ENCODE data around the gene GNAT1. TPM values are rescaled to one million over a fixed set of nuclear protein-coding genes. Genes with fewer than 3 reads are reported as not detected.
A peak's percentile ranks its signal among the peaks of the same experiment; 100 is the strongest.
"Not testable (repeated sequence)": the region's sequence is repeated elsewhere in the genome, so short reads cannot be mapped to it uniquely, and the experiment has no call there.

GNAT1 gene
- total RNA-seq, 1 donor from 2014 or later = not detected

DNA sequence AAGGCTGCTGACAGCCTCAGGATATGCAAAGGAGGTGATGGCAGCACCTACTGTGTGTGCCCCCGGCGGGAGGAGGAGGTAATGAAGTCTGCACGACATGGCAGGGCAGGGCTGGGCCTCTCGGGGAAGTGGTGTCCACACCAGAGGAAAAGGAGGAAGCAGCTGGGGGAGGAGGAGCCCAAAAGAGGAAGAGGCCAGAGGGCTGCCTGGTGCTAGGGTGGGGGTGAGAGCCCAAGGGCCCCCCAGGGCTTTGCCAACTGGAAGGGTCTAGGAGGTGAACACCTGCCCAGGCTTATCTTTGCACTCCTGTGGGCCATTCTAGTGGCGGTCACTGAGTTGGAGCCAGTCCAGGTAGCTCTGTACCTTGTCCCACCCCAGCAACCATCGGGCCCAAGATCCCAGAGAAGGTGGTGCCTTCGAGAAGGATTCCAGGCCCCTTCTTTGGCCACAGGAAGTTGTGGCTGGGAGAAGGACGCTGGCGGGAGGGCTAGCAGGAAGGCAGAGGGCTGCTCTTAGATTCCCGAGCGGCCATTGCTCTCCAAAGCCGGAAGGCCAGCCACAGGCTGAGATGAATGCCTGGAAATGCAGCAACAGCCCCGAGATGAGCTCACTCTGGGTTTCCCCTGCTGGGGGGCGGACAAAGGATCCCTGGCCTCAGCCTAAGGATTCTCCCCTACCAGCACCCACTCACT, 51.6 kb downstream of the GNAT1 start:
- peak; percentile 96 for DNase-seq

DNA sequence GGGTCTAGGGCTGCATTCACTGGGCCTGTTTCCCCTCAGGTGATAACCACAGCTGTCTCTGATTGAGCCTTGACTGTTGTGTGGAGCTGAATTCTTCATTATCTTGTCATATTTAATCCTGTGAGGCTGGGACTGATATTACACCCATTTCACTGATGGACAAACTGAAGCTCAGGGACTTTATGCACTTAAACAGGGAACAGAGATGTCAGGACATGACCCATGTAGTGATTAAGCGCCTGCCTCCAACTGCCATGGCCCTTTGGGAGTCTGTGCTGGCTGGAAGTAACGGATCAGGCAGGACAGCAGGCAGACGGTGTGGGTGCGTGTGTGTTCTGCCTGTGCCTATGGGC, 52.1 kb downstream of the GNAT1 start:
- DNase-seq = peak; percentile 41

DNA sequence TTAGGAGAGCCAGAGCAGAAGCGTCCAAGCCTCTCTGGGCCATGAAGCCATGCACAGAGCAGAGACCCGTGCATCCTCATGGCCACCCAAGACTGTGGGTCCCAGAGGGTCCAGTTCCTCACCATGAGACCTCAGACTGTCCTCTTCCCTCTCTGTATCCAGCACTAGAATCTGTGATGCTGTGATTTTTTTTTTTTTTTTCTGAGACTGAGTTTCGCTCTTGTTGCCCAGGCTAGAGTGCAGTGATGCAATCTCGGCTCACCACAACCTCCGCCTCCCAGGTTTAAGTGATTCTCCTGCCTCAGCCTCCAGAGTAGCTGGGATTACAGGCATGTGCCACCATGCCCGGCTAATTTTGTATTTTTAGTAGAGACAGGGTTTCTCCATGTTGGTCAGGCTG, 53.4 kb downstream of the GNAT1 start:
- DNase-seq = not testable (repeated sequence)

DNA sequence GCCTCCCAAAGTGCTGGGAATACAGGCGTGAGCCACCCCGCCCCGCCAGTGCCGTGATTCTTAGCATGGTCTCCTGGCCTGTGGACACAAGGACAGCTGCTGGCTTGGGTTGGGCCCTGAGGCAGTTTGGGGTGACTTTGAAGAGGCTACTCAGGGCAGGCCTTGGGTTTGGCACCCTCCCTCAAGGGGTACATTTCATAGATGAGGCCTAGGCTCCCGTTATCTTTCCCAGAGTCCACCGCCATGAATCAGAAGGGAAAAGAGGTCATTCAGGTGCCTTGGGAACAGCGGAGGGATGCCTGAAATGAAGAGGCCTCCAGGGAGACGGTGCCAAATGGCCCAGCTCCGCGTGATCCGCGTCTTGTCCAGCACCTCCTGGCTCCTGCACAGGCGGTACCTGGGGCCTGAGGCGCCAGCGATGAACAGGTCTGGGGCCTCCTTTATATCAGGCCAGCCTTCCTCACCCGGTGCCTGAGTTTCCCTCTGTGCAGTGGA, 53.9 kb downstream of the GNAT1 start:
- DNase-seq = peak; percentile 44

DNA sequence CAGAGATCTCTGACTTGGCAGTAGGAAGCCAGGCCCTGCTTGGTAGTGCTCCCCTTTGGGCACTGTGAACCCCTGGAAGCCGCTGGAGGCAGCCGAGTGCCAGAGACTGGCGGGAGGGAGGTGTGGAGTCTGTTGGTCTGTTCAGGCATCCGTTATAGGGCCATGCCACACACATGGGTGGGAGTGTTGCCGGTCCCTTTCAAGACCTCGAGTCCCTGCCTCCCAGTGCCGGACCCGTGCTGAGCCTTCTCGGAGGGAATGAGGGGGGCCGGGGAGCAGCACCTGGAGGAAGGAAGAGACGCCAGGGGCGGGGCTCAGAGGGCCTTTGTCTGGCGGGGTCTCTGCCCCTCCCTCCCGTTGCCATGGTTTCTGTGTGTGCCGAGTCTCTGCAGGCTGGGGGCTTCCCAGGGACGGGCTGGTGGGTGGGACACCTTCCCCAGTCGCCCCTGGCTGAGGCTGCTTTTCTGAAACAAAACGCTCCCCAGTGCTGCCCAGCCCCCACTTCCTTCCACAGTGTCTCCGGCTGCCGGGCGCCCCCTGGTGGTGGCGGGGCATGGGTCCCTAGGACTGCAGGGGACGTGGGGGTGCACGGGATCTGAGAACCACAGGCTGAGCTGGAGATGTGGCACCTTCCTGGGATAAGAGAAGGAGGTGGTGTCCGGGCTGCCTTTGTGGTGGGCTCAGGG, 54.6 kb downstream of the GNAT1 start:
- DNase-seq = peak; percentile 95

DNA sequence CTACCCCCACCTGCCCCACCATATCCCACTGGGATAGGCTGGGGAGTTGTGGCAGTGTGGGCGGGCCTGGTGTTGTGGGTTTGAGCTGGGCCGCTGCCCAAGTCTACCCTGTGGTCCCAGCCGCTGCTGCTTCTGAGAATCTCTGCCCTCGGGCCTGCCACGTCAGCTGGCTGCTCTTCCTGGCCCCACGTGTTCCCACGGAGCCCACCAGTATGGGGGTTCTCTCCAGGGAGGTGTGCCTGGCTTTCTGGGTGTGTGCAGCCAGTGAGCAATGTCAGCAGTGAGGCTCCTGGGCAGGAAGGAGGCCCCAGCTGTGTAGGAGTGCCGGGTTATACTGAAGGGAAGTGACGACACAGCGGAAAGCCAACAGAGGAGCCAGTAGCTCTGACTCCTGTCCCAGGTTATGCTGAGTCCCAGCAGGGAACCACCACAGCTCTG, 55.1 kb downstream of the GNAT1 start:
- peak; percentile 87 for DNase-seq

Other genes starting within 250 kb of the GNAT1 start
- 201 and 249 TPM in 2 replicates for gene RBM5, start 102.7 kb upstream of the GNAT1 start, total RNA-seq
- gene SEMA3F, start 36.3 kb upstream of the GNAT1 start, total RNA-seq = 44.6 and 79.4 TPM in 2 replicates
- not detected in 2 replicates for gene SLC38A3, start 13.7 kb downstream of the GNAT1 start, total RNA-seq
- gene GNAI2, start 44.6 kb downstream of the GNAT1 start, total RNA-seq = 624 and 776 TPM in 2 replicates
- 0.51 and 1.4 TPM in 2 replicates for gene SEMA3B, start 77.5 kb downstream of the GNAT1 start, total RNA-seq
- not detected in 2 replicates for gene LSMEM2, start 87.5 kb downstream of the GNAT1 start, total RNA-seq
- gene IFRD2, start 100.8 kb downstream of the GNAT1 start, total RNA-seq = 92.2 and 113 TPM in 2 replicates
- gene HYAL3, start 107.8 kb downstream of the GNAT1 start, total RNA-seq = 24.0 and 28.1 TPM in 2 replicates
- gene NAA80, start 107.8 kb downstream of the GNAT1 start, total RNA-seq = 4.9 and 7.3 TPM in 2 replicates
- gene HYAL1, start 112.0 kb downstream of the GNAT1 start, total RNA-seq = 11.4 and 30.6 TPM in 2 replicates
- gene HYAL2, start 131.1 kb downstream of the GNAT1 start, total RNA-seq = 600 and 601 TPM in 2 replicates
- gene TUSC2, start 136.6 kb downstream of the GNAT1 start, total RNA-seq = 19.7 and 20.8 TPM in 2 replicates
- 21.7 and 28.8 TPM in 2 replicates for gene RASSF1, start 149.2 kb downstream of the GNAT1 start, total RNA-seq
- 0.05 TPM in 1 of 2 replicates, not detected in the other for gene ZMYND10, start 154.1 kb downstream of the GNAT1 start, total RNA-seq
- 14.0 and 16.8 TPM in 2 replicates for gene NPRL2, start 159.2 kb downstream of the GNAT1 start, total RNA-seq
- 26.2 and 30.0 TPM in 2 replicates for gene CYB561D2, start 159.3 kb downstream of the GNAT1 start, total RNA-seq
- 60.3 and 61.6 TPM in 2 replicates for gene TMEM115, start 167.9 kb downstream of the GNAT1 start, total RNA-seq

Data from dermis blood vessel endothelial cell (primary cell).